ENCODE results near the gene HPGD.

- no peak for TF ChIP-seq CTCF (IDR thresholded peaks at IDR 0.05)
- no peak for TF ChIP-seq REST (IDR thresholded peaks at IDR 0.05; ENCODE audit: insufficient read depth in 1 of 2, low read depth in 2 of 2, low read length in 1 of 2)
- no peak for TF ChIP-seq POLR2AphosphoS5 (IDR thresholded peaks at IDR 0.05; ENCODE audit: low read depth, low read length)
- TF ChIP-seq SIN3A (IDR thresholded peaks at IDR 0.05; ENCODE audit: borderline replicate concordance, insufficient read depth, low read depth, low read length): no peak
Measured at GRCh38 chr4:174526731-174527130, 4.4 kb upstream of the HPGD start.

Measured in Panc1 (cell line).